HG03025 (cell line): Measurements from ENCODE around the gene RAN.
"Not testable (repeated sequence)": the region's sequence is repeated elsewhere in the genome, so short reads cannot be mapped to it uniquely, and the experiment has no call there.

Experiments used
- ATAC-seq: cut with Tn5 transposase; IDR thresholded peaks from one replicate; pipeline ENCODE4 v1.9.1; 2021; ENCODE audit warnings: mild to moderate bottlenecking, moderate library complexity; ENCODE audit not compliant: unreplicated experiment, low FRiP score

Gene RAN

GRCh38 chr12:130877333-130877732 lies 5.5 kb downstream of the RAN start:
- ATAC-seq, result no peak

- no peak for ATAC-seq
Observed at GRCh38 chr12:130878193-130879185, 6.6 kb downstream of the RAN start.

- peak; percentile 86 for ATAC-seq
Observed at GRCh38 chr12:130879212-130879686, 7.4 kb downstream of the RAN start.

GRCh38 chr12:130879781-130880389 lies 8.0 kb downstream of the RAN start:
- ATAC-seq, result peak; percentile 9

- ATAC-seq, result peak; percentile 51
Observed at GRCh38 chr12:130880411-130880885, 8.6 kb downstream of the RAN start.

- ATAC-seq, result no peak
Observed at GRCh38 chr12:130881046-130881445, 9.2 kb downstream of the RAN start.

- ATAC-seq, result no peak
Observed at GRCh38 chr12:130881548-130881947, 9.7 kb downstream of the RAN start.

- not testable (repeated sequence) for ATAC-seq
Observed at GRCh38 chr12:130887190-130887589, 15.3 kb downstream of the RAN start.

GRCh38 chr12:130904064-130904463 lies 32.2 kb downstream of the RAN start:
- no peak for ATAC-seq

- not testable (repeated sequence) for ATAC-seq
Observed at GRCh38 chr12:130904936-130905455, 33.1 kb downstream of the RAN start.

- no peak for ATAC-seq
Observed at GRCh38 chr12:130909111-130909510, 37.2 kb downstream of the RAN start.

- no peak for ATAC-seq
Observed at GRCh38 chr12:130911193-130911592, 39.3 kb downstream of the RAN start.

GRCh38 chr12:130911933-130912332 lies 40.1 kb downstream of the RAN start:
- ATAC-seq, result no peak

GRCh38 chr12:130916241-130916911 lies 44.5 kb downstream of the RAN start:
- ATAC-seq, result no peak

GRCh38 chr12:130917607-130918006 lies 45.7 kb downstream of the RAN start:
- ATAC-seq, result no peak

GRCh38 chr12:130919086-130919485 lies 47.2 kb downstream of the RAN start:
- ATAC-seq, result no peak

- no peak for ATAC-seq
Observed at GRCh38 chr12:130920119-130920703, 48.3 kb downstream of the RAN start.

GRCh38 chr12:130920723-130921381 lies 49.0 kb downstream of the RAN start:
- ATAC-seq, result no peak

GRCh38 chr12:130922511-130922953 lies 50.7 kb downstream of the RAN start:
- no peak for ATAC-seq
